ENCODE measurements around the gene CATSPERE.

DNA sequence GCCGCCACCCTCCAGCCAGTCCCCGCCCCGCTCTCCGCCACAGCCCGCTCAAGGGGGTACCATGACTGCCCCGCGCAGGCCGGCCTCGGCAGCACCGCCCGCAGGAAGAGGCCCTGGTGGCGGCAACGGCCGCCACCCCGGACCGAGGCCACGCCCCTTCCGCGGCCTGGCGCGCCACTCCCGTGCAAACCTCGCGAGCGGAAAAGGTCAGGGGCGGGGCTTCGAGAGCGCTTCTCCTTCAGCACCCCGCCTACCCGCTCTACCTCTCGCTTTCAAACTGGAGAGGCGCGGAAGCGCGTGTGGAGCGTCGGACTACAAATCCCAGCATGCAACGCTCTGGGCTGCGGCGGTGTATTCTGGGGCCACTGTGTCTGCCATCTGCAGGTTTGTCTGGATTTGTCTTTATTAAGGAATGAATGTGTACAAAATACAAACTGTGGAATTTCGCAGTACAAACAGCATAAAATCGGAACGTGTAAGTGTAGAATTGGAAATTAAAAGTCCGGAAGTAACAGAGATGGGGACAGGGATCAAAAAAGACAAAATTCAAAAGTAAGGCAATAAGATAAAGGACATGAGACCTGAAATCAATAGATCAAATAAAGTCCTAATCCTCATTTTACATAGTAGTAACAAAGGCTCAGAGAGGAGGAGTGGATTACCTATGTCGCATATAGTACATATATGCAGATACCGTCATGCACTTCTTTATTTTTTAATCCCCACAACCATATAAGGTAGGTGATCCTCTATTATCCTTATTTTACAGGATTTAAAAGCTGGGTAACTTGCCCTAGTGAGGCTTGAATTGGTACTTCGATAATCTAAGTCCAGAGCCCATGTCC, 8.9 kb upstream of the CATSPERE start:
- TF ChIP-seq ZFX (IDR thresholded peaks at IDR 0.05; ENCODE audit: borderline replicate concordance): no peak
- TF ChIP-seq CTCF (IDR thresholded peaks at IDR 0.05): peak; percentile 89

All from 22Rv1 (cell line).